GM23338 (cell line): ENCODE measurements around the gene CCDC12. TPM values are rescaled to one million over a fixed set of nuclear protein-coding genes. Genes with fewer than 3 reads are reported as not detected.

ENCODE experiments used
- ATAC-seq: fragments of 200-7000 bp; cut with Tn5 transposase; 3 replicates; pipeline ENCODE4 v1.9.1; 2020
- DNase-seq: peaks from one replicate; pipeline ENCODE4 v3.0.0-alpha.2; 2015; ENCODE audit warnings: low spot score
- H2AFZ ChIP-seq: fragments of 200-600 bp; sonication (generic); 2 replicates; pipeline ENCODE4 v1.8.0; 2016; ENCODE audit warnings: antibody characterized with exemption, mild to moderate bottlenecking, moderate library complexity
- H3F3A ChIP-seq: fragments of 200-600 bp; sonication (generic); replicated peaks from 2 replicates; pipeline ENCODE4 v1.8.0; 2017; ENCODE audit warnings: antibody characterized with exemption, mixed run types, low read depth
- H3K27ac ChIP-seq: fragments of 200-600 bp; sonication (generic); 2 replicates; pipeline ENCODE4 v1.6.1; 2016; ENCODE audit warnings: low read depth
- H3K27me3 ChIP-seq: fragments of 200-600 bp; sonication (generic); 2 replicates; pipeline ENCODE4 v1.8.0; 2016; ENCODE audit warnings: mild to moderate bottlenecking, mixed run types, moderate library complexity; ENCODE audit not compliant: insufficient read depth
- H3K36me3 ChIP-seq: fragments of 200-600 bp; sonication (generic); 2 replicates; pipeline ENCODE4 v1.8.0; 2016; ENCODE audit warnings: mild to moderate bottlenecking; ENCODE audit not compliant: insufficient read depth
- H3K4me1 ChIP-seq: fragments of 200-600 bp; sonication (generic); 2 replicates; pipeline ENCODE4 v1.8.0; 2016; ENCODE audit warnings: mild to moderate bottlenecking, moderate library complexity; ENCODE audit not compliant: insufficient read depth
- H3K4me2 ChIP-seq: fragments of 200-600 bp; sonication (generic); 2 replicates; pipeline ENCODE4 v1.7.1; 2017; ENCODE audit warnings: mixed run types
- H3K4me3 ChIP-seq: fragments of 200-600 bp; sonication (generic); 2 replicates; pipeline ENCODE4 v1.6.1; 2016; ENCODE audit warnings: mixed run types
- H3K79me2 ChIP-seq: fragments of 200-600 bp; sonication (generic); replicated peaks from 2 replicates; pipeline ENCODE4 v1.8.0; 2017; ENCODE audit warnings: mild to moderate bottlenecking; ENCODE audit not compliant: insufficient read depth
- H3K9me2 ChIP-seq: fragments of 200-600 bp; sonication (generic); 2 replicates; pipeline ENCODE4 v1.8.0; 2017; ENCODE audit not compliant: insufficient read depth
- H4K20me1 ChIP-seq: fragments of 200-600 bp; sonication (generic); replicated peaks from 2 replicates; pipeline ENCODE4 v1.8.0; 2017; ENCODE audit warnings: mild to moderate bottlenecking; ENCODE audit not compliant: insufficient read depth
- H3K27ac Mint-ChIP-seq: 2 replicates; pipeline ENCODE4 v1.8.0; 2020; ENCODE audit warnings: inconsistent platforms, mild to moderate bottlenecking, moderate library complexity, mixed read lengths
- H3K27me3 Mint-ChIP-seq: 3 replicates; pipeline ENCODE4 v1.8.0; 2022; ENCODE audit warnings: low read depth, mild to moderate bottlenecking, moderate library complexity, mixed read lengths, inconsistent platforms; ENCODE audit not compliant: insufficient read depth, poor library complexity
- H3K36me3 Mint-ChIP-seq: 3 replicates; pipeline ENCODE4 v1.8.0; 2021; ENCODE audit warnings: low read depth, mild to moderate bottlenecking, inconsistent platforms, moderate library complexity, mixed read lengths
- H3K4me1 Mint-ChIP-seq: 3 replicates; pipeline ENCODE4 v1.8.0; 2020; ENCODE audit warnings: mild to moderate bottlenecking, inconsistent platforms, mixed read lengths
- H3K4me3 Mint-ChIP-seq: 3 replicates; pipeline ENCODE4 v1.8.0; 2021; ENCODE audit warnings: moderate library complexity, mild to moderate bottlenecking, inconsistent platforms, mixed read lengths
- H3K9me3 Mint-ChIP-seq: 3 replicates; pipeline ENCODE4 v1.8.0; 2020; ENCODE audit warnings: moderate library complexity, mild to moderate bottlenecking, inconsistent platforms, mixed read lengths
- CREB1 ChIP-seq: fragments of 250-450 bp; sonication (Bioruptor Pico); IDR thresholded peaks from 2 replicates; pipeline ENCODE4 v1.5.0; 2020; ENCODE audit warnings: low read depth, mild to moderate bottlenecking, moderate library complexity
- CTCF ChIP-seq, 2 experiments: fragments of 200-600 bp in 1 of 2; sonication (generic) in 1 of 2; conservative IDR thresholded peaks; 2 replicates each; pipeline versions ENCODE4 v1.5.1 to v1.6.1; 2016 to 2017; ENCODE audit warnings: antibody characterized with exemption in 2 of 2, low read depth in 2 of 2, mild to moderate bottlenecking in 2 of 2, moderate library complexity in 1 of 2
- ETS1 ChIP-seq: IDR thresholded peaks from 2 replicates; pipeline ENCODE4 v1.6.1; 2016; ENCODE audit warnings: antibody characterized with exemption
- EZH2 ChIP-seq: fragments of 200-600 bp; sonication (generic); IDR thresholded peaks from one replicate; pipeline ENCODE4 v1.8.0; 2017; ENCODE audit warnings: antibody characterized with exemption, mild to moderate bottlenecking, low read depth; ENCODE audit not compliant: unreplicated experiment
- EZH2phosphoT487 ChIP-seq: fragments of 200-600 bp; sonication (generic); IDR thresholded peaks from one replicate; pipeline ENCODE4 v1.8.1; 2018; ENCODE audit warnings: antibody characterized with exemption; ENCODE audit not compliant: unreplicated experiment
- JUNB ChIP-seq: IDR thresholded peaks from one replicate; pipeline ENCODE4 v1.6.1; 2016; ENCODE audit warnings: antibody characterized with exemption; ENCODE audit not compliant: unreplicated experiment
- NANOG ChIP-seq: IDR thresholded peaks from 2 replicates; pipeline ENCODE4 v1.6.1; 2016; ENCODE audit warnings: antibody characterized with exemption, borderline replicate concordance
- POLR2AphosphoS5 ChIP-seq: IDR thresholded peaks from 2 replicates; pipeline ENCODE4 v1.6.1; 2016; ENCODE audit warnings: antibody characterized with exemption, low read depth
- STAT1 ChIP-seq: IDR thresholded peaks from one replicate; pipeline ENCODE4 v1.6.1; 2016; ENCODE audit warnings: antibody characterized with exemption; ENCODE audit not compliant: unreplicated experiment
- ZNF114 ChIP-seq: fragments of 250-450 bp; sonication (Bioruptor Pico); IDR thresholded peaks from 2 replicates; pipeline ENCODE4 v1.5.0; 2020; ENCODE audit warnings: mild to moderate bottlenecking, moderate library complexity
- ZNF331 ChIP-seq: fragments of 250-450 bp; sonication (Bioruptor Pico); IDR thresholded peaks from 2 replicates; pipeline ENCODE4 v1.5.0; 2020; ENCODE audit warnings: low read depth, mild to moderate bottlenecking, moderate library complexity
- polyA plus RNA-seq: library from polyadenylated mRNA; unstranded; fragments of >200 nt; fragmentation: Nextera tagmentation; extraction: Ambion mirVana; gene quantifications from 2 replicates; pipeline ENCODE4 v1.2.1, GENCODE V29; 2016
- total RNA-seq: library from RNA; depleted of rRNA; stranded (reverse); fragments of >200 nt; shearing (Covaris generic); gene quantifications from 2 replicates; pipeline ENCODE4 v1.2.3, GENCODE V29; 2014
- TF ChIP-seq, protein P1 (sequence below): fragments of 250-450 bp; sonication (Bioruptor Pico); IDR thresholded peaks from 2 replicates; pipeline ENCODE4 v1.5.0; 2020; ENCODE audit warnings: mild to moderate bottlenecking, moderate library complexity
- TF ChIP-seq, protein P2 (sequence below): IDR thresholded peaks from one replicate; pipeline ENCODE4 v1.6.1; 2018; ENCODE audit warnings: antibody characterized with exemption; ENCODE audit not compliant: unreplicated experiment

The CCDC12 gene
- total and polyA plus RNA-seq, 2 experiments from 2014 or later, result 42.9 to 133 TPM

GRCh38 chr3:46955157-46955556 is 21.4 kb downstream of the CCDC12 start:
- Histone ChIP-seq H3K27ac (no peak overlapping the region), H3K79me2 (peaks cover 98% of the 10 kb centered on the region), H3K4me3 (no peak overlapping the region), H3K4me1 (peaks cover 4% of the 10 kb centered on the region), H2AFZ (no peak overlapping the region), H4K20me1 (peaks cover 97% of the 10 kb centered on the region), H3K27me3 (no peaks in the 10 kb centered on the region), H3F3A (no peaks in the 10 kb centered on the region), H3K9me2 (no peaks in the 10 kb centered on the region), H3K4me2 (no peak overlapping the region), H3K36me3 (no peaks in the 10 kb centered on the region)
- Mint-ChIP-seq H3K4me1 (peaks cover 42% of the 10 kb centered on the region), H3K4me3 (no peak overlapping the region), H3K9me3 (no peaks in the 10 kb centered on the region; the same call in 2 of the 3 replicates), H3K27ac (peak overlapping the region; percentile 68; the same call in 1 of the 2 replicates), H3K36me3 (peaks cover 2% of the 10 kb centered on the region; the same call in 2 of the 3 replicates), H3K27me3 (peaks cover 6% of the 10 kb centered on the region)
- no peak for DNase-seq
- ATAC-seq, result no peak
- TF ChIP-seq ETS1, result no peak
- TF ChIP-seq STAT1, result no peak
- TF ChIP-seq, protein P1, sequence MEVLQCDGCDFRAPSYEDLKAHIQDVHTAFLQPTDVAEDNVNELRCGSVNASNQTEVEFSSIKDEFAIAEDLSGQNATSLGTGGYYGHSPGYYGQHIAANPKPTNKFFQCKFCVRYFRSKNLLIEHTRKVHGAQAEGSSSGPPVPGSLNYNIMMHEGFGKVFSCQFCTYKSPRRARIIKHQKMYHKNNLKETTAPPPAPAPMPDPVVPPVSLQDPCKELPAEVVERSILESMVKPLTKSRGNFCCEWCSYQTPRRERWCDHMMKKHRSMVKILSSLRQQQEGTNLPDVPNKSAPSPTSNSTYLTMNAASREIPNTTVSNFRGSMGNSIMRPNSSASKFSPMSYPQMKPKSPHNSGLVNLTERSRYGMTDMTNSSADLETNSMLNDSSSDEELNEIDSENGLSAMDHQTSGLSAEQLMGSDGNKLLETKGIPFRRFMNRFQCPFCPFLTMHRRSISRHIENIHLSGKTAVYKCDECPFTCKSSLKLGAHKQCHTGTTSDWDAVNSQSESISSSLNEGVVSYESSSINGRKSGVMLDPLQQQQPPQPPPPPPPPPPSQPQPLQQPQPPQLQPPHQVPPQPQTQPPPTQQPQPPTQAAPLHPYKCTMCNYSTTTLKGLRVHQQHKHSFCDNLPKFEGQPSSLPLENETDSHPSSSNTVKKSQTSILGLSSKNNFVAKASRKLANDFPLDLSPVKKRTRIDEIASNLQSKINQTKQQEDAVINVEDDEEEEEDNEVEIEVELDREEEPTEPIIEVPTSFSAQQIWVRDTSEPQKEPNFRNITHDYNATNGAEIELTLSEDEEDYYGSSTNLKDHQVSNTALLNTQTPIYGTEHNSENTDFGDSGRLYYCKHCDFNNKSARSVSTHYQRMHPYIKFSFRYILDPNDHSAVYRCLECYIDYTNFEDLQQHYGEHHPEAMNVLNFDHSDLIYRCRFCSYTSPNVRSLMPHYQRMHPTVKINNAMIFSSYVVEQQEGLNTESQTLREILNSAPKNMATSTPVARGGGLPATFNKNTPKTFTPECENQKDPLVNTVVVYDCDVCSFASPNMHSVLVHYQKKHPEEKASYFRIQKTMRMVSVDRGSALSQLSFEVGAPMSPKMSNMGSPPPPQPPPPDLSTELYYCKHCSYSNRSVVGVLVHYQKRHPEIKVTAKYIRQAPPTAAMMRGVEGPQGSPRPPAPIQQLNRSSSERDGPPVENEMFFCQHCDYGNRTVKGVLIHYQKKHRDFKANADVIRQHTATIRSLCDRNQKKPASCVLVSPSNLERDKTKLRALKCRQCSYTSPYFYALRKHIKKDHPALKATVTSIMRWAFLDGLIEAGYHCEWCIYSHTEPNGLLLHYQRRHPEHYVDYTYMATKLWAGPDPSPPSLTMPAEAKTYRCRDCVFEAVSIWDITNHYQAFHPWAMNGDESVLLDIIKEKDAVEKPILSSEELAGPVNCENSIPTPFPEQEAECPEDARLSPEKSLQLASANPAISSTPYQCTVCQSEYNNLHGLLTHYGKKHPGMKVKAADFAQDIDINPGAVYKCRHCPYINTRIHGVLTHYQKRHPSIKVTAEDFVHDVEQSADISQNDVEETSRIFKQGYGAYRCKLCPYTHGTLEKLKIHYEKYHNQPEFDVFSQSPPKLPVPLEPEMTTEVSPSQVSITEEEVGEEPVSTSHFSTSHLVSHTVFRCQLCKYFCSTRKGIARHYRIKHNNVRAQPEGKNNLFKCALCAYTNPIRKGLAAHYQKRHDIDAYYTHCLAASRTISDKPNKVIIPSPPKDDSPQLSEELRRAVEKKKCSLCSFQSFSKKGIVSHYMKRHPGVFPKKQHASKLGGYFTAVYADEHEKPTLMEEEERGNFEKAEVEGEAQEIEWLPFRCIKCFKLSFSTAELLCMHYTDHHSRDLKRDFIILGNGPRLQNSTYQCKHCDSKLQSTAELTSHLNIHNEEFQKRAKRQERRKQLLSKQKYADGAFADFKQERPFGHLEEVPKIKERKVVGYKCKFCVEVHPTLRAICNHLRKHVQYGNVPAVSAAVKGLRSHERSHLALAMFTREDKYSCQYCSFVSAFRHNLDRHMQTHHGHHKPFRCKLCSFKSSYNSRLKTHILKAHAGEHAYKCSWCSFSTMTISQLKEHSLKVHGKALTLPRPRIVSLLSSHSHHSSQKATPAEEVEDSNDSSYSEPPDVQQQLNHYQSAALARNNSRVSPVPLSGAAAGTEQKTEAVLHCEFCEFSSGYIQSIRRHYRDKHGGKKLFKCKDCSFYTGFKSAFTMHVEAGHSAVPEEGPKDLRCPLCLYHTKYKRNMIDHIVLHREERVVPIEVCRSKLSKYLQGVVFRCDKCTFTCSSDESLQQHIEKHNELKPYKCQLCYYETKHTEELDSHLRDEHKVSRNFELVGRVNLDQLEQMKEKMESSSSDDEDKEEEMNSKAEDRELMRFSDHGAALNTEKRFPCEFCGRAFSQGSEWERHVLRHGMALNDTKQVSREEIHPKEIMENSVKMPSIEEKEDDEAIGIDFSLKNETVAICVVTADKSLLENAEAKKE, result no peak
- TF ChIP-seq CREB1 (CRISPR knock-in tag), result no peak
- TF ChIP-seq JUNB, result no peak
- no peak for TF ChIP-seq ZNF331
- TF ChIP-seq, protein P2, sequence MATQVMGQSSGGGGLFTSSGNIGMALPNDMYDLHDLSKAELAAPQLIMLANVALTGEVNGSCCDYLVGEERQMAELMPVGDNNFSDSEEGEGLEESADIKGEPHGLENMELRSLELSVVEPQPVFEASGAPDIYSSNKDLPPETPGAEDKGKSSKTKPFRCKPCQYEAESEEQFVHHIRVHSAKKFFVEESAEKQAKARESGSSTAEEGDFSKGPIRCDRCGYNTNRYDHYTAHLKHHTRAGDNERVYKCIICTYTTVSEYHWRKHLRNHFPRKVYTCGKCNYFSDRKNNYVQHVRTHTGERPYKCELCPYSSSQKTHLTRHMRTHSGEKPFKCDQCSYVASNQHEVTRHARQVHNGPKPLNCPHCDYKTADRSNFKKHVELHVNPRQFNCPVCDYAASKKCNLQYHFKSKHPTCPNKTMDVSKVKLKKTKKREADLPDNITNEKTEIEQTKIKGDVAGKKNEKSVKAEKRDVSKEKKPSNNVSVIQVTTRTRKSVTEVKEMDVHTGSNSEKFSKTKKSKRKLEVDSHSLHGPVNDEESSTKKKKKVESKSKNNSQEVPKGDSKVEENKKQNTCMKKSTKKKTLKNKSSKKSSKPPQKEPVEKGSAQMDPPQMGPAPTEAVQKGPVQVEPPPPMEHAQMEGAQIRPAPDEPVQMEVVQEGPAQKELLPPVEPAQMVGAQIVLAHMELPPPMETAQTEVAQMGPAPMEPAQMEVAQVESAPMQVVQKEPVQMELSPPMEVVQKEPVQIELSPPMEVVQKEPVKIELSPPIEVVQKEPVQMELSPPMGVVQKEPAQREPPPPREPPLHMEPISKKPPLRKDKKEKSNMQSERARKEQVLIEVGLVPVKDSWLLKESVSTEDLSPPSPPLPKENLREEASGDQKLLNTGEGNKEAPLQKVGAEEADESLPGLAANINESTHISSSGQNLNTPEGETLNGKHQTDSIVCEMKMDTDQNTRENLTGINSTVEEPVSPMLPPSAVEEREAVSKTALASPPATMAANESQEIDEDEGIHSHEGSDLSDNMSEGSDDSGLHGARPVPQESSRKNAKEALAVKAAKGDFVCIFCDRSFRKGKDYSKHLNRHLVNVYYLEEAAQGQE, result no peak
- TF ChIP-seq NANOG, result no peak
- no peak for TF ChIP-seq EZH2
- TF ChIP-seq ZNF114 (CRISPR knock-in tag), result no peak
- no peak for TF ChIP-seq EZH2phosphoT487
- TF ChIP-seq POLR2AphosphoS5, result no peak
- TF ChIP-seq CTCF (conservative IDR thresholded peaks at IDR 0.05; ENCODE audit: low read depth in 2 of 2), result no peak
